Right lobe of liver (tissue), 4 donors: ENCODE data around the gene AKT3.

Experiments
- POLR2A ChIP-seq: fragments of 450-650 bp; IDR thresholded peaks from one replicate; pipeline ENCODE4 v1.6.1; 2017; ENCODE audit warnings: antibody characterized with exemption, mild to moderate bottlenecking
- TF ChIP-seq, protein P1 (sequence below), 4 donors: fragments of 200-600 bp in 3 of 4; fragments of 450-650 bp in 1 of 4; IDR thresholded peaks; one replicate each; pipeline versions ENCODE4 v1.5.1 to v1.8.0; 2016 to 2022; ENCODE audit warnings: antibody characterized with exemption in 4 of 4, mild to moderate bottlenecking in 2 of 4
- donor health status: DM: no; HTN: no; CAD: no.
- donor health status: DM: no; HTN: no; CAD: no.
- donor health status: DM: no; HTN: yes; CAD: no.

- TF ChIP-seq, protein P1, sequence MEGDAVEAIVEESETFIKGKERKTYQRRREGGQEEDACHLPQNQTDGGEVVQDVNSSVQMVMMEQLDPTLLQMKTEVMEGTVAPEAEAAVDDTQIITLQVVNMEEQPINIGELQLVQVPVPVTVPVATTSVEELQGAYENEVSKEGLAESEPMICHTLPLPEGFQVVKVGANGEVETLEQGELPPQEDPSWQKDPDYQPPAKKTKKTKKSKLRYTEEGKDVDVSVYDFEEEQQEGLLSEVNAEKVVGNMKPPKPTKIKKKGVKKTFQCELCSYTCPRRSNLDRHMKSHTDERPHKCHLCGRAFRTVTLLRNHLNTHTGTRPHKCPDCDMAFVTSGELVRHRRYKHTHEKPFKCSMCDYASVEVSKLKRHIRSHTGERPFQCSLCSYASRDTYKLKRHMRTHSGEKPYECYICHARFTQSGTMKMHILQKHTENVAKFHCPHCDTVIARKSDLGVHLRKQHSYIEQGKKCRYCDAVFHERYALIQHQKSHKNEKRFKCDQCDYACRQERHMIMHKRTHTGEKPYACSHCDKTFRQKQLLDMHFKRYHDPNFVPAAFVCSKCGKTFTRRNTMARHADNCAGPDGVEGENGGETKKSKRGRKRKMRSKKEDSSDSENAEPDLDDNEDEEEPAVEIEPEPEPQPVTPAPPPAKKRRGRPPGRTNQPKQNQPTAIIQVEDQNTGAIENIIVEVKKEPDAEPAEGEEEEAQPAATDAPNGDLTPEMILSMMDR (IDR thresholded peaks at IDR 0.05): no peak
- TF ChIP-seq POLR2A: no peak
These were observed 385.0 kb downstream of the AKT3 start for GRCh38 chr1:243465081-243465480.
